Smooth muscle cell of the brain vasculature (primary cell): Measurements from ENCODE around the gene MVD.
"Not testable (repeated sequence)": the region's sequence is repeated elsewhere in the genome, so short reads cannot be mapped to it uniquely, and the experiment has no call there.

Experiments
- DNase-seq: peaks from one replicate; pipeline ENCODE4 v3.0.0-alpha.2; 2012; ENCODE audit warnings: low read depth, low spot score

MVD gene

GRCh38 chr16:88681709-88682451, 19.0 kb upstream of the MVD start:
- DNase-seq, result no peak

- no peak for DNase-seq
These were observed 18.3 kb upstream of the MVD start for GRCh38 chr16:88681084-88681680.

- no peak for DNase-seq
These were observed 17.7 kb upstream of the MVD start for GRCh38 chr16:88680554-88681083.

GRCh38 chr16:88678224-88678979, 15.5 kb upstream of the MVD start:
- no peak for DNase-seq

GRCh38 chr16:88677721-88678120, 14.8 kb upstream of the MVD start:
- DNase-seq, result no peak

GRCh38 chr16:88676502-88677242, 13.8 kb upstream of the MVD start:
- DNase-seq, result no peak

- DNase-seq, result no peak
These were observed 11.0 kb upstream of the MVD start for GRCh38 chr16:88673716-88674379.

GRCh38 chr16:88672776-88673175, 9.9 kb upstream of the MVD start:
- DNase-seq, result no peak

GRCh38 chr16:88671806-88672205, 8.9 kb upstream of the MVD start:
- DNase-seq, result no peak

- no peak for DNase-seq
These were observed 7.1 kb upstream of the MVD start for GRCh38 chr16:88669980-88670379.

- not testable (repeated sequence) for DNase-seq
These were observed 6.6 kb upstream of the MVD start for GRCh38 chr16:88669493-88669892.

GRCh38 chr16:88667461-88667860, 4.6 kb upstream of the MVD start:
- DNase-seq, result no peak

GRCh38 chr16:88665570-88665969, 2.7 kb upstream of the MVD start:
- DNase-seq, result no peak

GRCh38 chr16:88665148-88665547, 2.3 kb upstream of the MVD start:
- DNase-seq, result no peak

- no peak for DNase-seq
These were observed 559 bp downstream of the MVD start for GRCh38 chr16:88662222-88662842.

- DNase-seq, result no peak
These were observed 1.4 kb downstream of the MVD start for GRCh38 chr16:88661468-88661867.

- DNase-seq, result no peak
These were observed 3.7 kb downstream of the MVD start for GRCh38 chr16:88659160-88659559.

- no peak for DNase-seq
These were observed 4.2 kb downstream of the MVD start for GRCh38 chr16:88658714-88659113.

GRCh38 chr16:88657371-88657770, 5.5 kb downstream of the MVD start:
- no peak for DNase-seq

GRCh38 chr16:88656291-88656980, 6.5 kb downstream of the MVD start:
- no peak for DNase-seq
